ENCODE data around the gene AVPR2. TPM values are rescaled to one million over a fixed set of nuclear protein-coding genes. Genes with fewer than 3 reads are reported as not detected.
A peak's percentile ranks its signal among the peaks of the same experiment; 100 is the strongest.

AVPR2 gene
- total RNA-seq, result 1 to 10 TPM; 1.4 to 2.0 TPM
- long read RNA-seq, donor 1, partial matches to known transcripts, result 0 of 4 reads
- long read RNA-seq, donor 1, other reads (novel, unspliced or antisense), result 0 of 4 reads
- long read RNA-seq, donor 2, transcript AVPR2-206 (4 exons, 1,784 nt), result major isoform, 13 of 19 reads
- long read RNA-seq, donor 2, partial matches to known transcripts, result 0 of 19 reads
- long read RNA-seq, donor 2, other reads (novel, unspliced or antisense), result 6 of 19 reads

DNA sequence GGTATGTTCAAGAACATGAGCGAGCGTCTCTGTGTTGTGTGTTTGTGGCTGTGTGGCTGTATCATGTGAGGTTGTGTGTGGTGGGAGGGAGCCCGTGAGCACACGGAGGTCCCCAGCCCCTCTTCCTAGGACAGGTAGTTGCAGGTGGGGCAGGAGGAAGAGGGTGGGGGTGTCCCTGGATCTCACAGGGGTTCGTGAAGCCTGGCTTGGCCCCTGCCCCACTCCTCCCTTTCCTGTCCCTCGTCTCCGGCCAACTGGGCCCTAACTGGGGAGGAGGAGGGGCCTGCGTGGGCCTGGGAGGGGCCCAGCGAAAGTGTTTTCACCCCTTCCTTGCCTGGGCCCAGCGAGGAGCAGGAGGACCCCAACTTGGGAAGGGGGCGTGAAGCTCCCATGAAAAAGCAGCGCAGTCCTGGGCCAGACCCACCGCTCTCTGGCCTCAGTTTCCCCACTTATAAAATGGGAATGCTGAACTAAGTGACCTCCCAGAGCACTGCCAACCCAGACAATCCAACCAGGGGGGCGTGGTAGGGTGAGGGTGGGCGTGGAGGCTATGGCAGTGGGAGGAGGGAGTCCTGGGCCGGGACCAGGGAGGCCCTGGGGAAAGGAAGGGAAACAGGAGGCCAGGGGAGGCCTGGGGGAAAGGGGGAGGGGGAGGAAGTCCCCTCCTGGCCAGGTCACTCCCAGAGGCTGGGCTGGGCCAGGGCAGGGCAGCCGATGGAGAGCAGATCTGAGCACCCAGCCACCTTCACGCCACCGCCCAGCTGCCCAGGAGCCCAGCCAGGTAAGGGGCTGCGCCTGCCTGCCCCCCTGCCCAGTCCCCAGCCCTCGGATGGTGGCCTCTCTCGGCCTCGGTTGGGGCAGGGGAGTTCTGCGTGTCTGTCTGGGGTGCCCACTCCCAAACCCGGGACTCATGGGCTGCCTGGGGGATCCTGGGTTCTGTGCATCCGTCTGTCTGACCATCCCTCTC is at the start of gene AVPR2:
Gene AVPR2, plus strand, starts transcription at position 683 of the 967 bp plus-strand sequence. CDS start 473 bp downstream, outside the sequence.
- peak; percentile 82 for DNase-seq (ENCODE audit: low spot score)
- intact Hi-C loops (cut with DNase I), result no loop called here

DNA sequence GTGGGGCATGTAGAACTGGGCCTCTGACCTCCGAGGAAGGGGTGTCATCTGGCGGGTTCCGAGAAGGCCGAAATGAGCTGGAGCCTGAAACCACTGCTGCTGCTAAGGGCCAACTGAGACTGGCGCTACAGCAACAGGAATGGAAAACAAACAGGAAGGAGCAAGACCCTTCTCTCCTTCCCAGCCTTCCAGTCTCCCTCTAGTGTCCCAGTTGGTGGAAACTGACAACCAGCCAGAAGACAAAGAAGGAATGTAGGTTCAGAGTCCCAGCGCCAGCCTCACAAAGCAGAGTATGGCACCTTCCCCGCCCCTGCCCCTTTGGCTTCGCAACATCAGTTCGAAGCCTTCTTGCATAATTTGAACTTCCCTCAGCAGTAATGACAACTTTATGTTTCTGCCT is 49.8 kb upstream of the AVPR2 start:
- intact Hi-C loops (cut with DNase I), result no loop called here
- DNase-seq (ENCODE audit: low spot score), result peak; percentile 32

- peak; percentile 23 for DNase-seq (ENCODE audit: low spot score)
- intact Hi-C loops (cut with DNase I), result no loop called here
Observed at GRCh38 chrX:153857348-153857903, 47.0 kb upstream of the AVPR2 start.

DNA sequence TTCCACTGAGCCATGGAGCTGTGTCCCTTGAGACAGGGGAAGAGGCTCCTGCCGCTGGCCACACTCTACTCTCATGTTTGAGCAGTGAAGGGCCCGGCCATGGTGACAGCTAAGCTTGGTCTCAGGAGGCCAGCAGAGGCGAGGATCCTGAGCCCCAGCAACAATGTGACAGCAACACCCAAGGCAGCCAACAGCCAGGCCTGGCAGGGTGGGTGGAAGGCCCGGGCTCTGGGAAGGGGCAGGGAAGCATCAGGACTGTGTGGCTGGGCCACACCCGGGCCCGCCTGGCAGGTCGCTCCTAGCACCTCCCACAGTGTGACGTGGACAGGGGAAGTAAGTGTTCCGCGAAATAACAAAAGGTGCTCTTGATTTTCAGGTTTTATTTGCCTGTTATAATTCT is 43.3 kb upstream of the AVPR2 start:
- intact Hi-C loops (cut with DNase I), result no loop called here
- peak; percentile 64 for DNase-seq (ENCODE audit: low spot score)

- DNase-seq (ENCODE audit: low spot score), result peak; percentile 44
- intact Hi-C loops (cut with DNase I), result no loop called here
Observed at GRCh38 chrX:153861733-153862310, 42.7 kb upstream of the AVPR2 start.

GRCh38 chrX:153862369-153863250 is 41.9 kb upstream of the AVPR2 start:
- peak; percentile 70 for DNase-seq (ENCODE audit: low spot score)
- intact Hi-C loops (cut with DNase I), result no loop called here

GRCh38 chrX:153863251-153863991 is 41.1 kb upstream of the AVPR2 start:
- peak; percentile 74 for DNase-seq (ENCODE audit: low spot score)
- intact Hi-C loops (cut with DNase I), result no loop called here

DNA sequence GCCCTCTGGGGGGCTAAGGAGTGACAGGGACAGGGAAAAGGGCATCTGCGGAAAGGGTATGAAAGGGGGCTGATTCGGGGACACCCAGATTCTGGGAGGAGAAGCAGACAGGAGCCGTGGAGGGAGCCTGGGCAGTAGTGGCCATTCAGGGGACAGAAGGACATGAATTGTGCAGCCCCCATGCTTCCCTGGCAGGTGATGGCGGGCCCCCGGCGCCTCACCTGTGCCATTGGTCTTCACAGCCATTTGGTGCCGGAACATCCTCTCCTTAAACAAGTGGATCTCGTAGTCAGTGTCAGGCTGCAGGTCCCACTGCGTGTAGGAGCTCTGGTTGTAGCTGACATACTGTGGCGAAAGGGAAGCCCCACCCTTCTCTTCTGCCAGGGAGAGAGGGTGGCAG is 40.4 kb upstream of the AVPR2 start:
- intact Hi-C loops (cut with DNase I), result no loop called here
- DNase-seq (ENCODE audit: low spot score), result peak; percentile 50

GRCh38 chrX:153864561-153865320 is 39.7 kb upstream of the AVPR2 start:
- DNase-seq (ENCODE audit: low spot score), result peak; percentile 52
- intact Hi-C loops (cut with DNase I), result no loop called here

GRCh38 chrX:153865321-153865580 is 39.2 kb upstream of the AVPR2 start:
- DNase-seq (ENCODE audit: low spot score), result peak; percentile 64
- intact Hi-C loops (cut with DNase I), result no loop called here

GRCh38 chrX:153865685-153866084 is 38.8 kb upstream of the AVPR2 start:
- peak; percentile 48 for DNase-seq (ENCODE audit: low spot score)
- intact Hi-C loops (cut with DNase I), result no loop called here

GRCh38 chrX:153866302-153867019 is 38.0 kb upstream of the AVPR2 start:
- peak; percentile 74 for DNase-seq (ENCODE audit: low spot score)
- intact Hi-C loops (cut with DNase I), result no loop called here

GRCh38 chrX:153867139-153867538 is 37.3 kb upstream of the AVPR2 start:
- DNase-seq (ENCODE audit: low spot score), result no peak

DNA sequence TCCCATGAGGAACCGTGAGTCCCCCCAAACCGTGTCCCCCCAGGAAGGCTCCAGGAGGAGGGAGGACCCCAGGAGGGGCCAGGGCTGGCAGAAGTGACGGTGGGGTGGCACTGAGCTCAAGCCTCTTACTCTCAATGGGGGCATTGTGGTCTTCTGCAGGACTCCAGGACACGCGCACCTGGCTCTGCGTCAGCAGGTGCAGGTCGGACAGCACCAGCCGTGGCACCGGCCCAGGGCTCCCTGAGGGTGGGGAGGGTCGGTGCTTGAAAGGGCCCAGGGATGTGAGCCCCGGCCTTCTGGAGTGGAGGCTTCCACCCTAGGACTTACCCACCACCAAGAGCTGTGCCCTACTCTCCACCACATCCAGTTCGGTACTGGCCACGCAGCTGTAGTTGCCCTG is 36.8 kb upstream of the AVPR2 start:
- peak; percentile 72 for DNase-seq (ENCODE audit: low spot score)
- intact Hi-C loops (cut with DNase I), result no loop called here

More at GRCh38 chrX:153867139-153867538, 37.3 kb upstream of the AVPR2 start:
- intact Hi-C loops (cut with DNase I), result no loop called here

GRCh38 chrX:153868576-153869472 is 35.6 kb upstream of the AVPR2 start:
- intact Hi-C loops (cut with DNase I), result no loop called here
- peak; percentile 75 for DNase-seq (ENCODE audit: low spot score)

Measured in posterior vena cava (tissue), 2 donors.